Measurements from ENCODE around the gene LIPC. TPM values are rescaled to one million over a fixed set of nuclear protein-coding genes. Genes with fewer than 3 reads are reported as not detected.

The LIPC gene
- polyA plus RNA-seq, 1 donor (not counting 4 experiments of a cell fraction or from before 2014, with no cell fraction given): not detected

DNA sequence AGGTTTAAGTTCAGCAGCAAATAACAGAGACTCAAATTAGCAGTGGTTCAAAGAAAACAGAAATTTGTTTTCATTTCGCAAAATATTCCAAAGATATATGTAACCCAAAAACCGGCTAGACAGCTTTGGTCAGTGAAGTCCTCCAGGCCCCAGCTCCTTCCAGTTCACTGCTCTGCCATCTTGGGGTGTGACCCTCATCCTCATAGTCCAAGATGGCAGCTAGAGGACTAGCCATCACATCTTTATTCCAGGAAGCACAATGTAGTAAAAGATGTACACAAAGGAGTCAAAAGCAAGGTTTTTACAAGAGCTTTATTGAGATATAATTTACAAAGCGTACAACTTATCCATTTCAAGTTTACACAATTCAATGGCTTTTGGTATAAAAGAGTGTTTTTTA is 107.1 kb downstream of the LIPC start:
- Histone ChIP-seq H3K36me3 (ENCODE audit: control insufficient read depth in 2 of 2, extremely low read depth in 1 of 2, insufficient read depth in 2 of 2, low read length in 2 of 2) (no peaks in the 10 kb centered on the region), H2AFZ (ENCODE audit: control insufficient read depth, low read length) (no peak overlapping the region), H3K9me3 (ENCODE audit: control insufficient read depth, low read depth, low read length) (no peaks in the 10 kb centered on the region), H3K4me2 (ENCODE audit: control insufficient read depth, extremely low read depth, insufficient read depth, low read depth, low read length) (no peak overlapping the region), H3K27me3 (ENCODE audit: control insufficient read depth, extremely low read depth, insufficient read depth, low read length) (no peaks in the 10 kb centered on the region), H3K9me1 (ENCODE audit: control insufficient read depth, extremely low read depth, insufficient read depth, low read length) (no peaks in the 10 kb centered on the region), H3K9ac (ENCODE audit: control insufficient read depth, extremely low read depth, insufficient read depth, low read length) (no peak overlapping the region), H3K4me1 (ENCODE audit: control insufficient read depth, extremely low read depth, insufficient read depth, low read length) (no peaks in the 10 kb centered on the region), H3K79me2 (ENCODE audit: control insufficient read depth, insufficient read depth, low read length) (no peaks in the 10 kb centered on the region), H4K20me1 (ENCODE audit: control insufficient read depth, extremely low read depth, insufficient read depth, low read length) (no peaks in the 10 kb centered on the region), H3K4me3 (ENCODE audit: control insufficient read depth in 2 of 3, extremely low read depth in 1 of 3, insufficient read depth in 2 of 3, low read depth in 1 of 3, low read length in 3 of 3) (no peak overlapping the region), H3K27ac (ENCODE audit: control insufficient read depth, insufficient read depth, low read length) (no peak overlapping the region)
- FAIRE-seq: no peak
- dilution Hi-C loops (cut with MboI; ENCODE audit: extremely low pct_ligation_motif_present, low sequenced_read_pairs): no loop called here
- TF ChIP-seq, protein P1, sequence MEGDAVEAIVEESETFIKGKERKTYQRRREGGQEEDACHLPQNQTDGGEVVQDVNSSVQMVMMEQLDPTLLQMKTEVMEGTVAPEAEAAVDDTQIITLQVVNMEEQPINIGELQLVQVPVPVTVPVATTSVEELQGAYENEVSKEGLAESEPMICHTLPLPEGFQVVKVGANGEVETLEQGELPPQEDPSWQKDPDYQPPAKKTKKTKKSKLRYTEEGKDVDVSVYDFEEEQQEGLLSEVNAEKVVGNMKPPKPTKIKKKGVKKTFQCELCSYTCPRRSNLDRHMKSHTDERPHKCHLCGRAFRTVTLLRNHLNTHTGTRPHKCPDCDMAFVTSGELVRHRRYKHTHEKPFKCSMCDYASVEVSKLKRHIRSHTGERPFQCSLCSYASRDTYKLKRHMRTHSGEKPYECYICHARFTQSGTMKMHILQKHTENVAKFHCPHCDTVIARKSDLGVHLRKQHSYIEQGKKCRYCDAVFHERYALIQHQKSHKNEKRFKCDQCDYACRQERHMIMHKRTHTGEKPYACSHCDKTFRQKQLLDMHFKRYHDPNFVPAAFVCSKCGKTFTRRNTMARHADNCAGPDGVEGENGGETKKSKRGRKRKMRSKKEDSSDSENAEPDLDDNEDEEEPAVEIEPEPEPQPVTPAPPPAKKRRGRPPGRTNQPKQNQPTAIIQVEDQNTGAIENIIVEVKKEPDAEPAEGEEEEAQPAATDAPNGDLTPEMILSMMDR (optimal IDR thresholded peaks at IDR 0.05 in 1 of 3, IDR thresholded peaks at IDR 0.05 in 1 of 3, conservative IDR thresholded peaks at IDR 0.05 in 1 of 3; ENCODE audit: extremely low read depth in 1 of 3, insufficient read depth in 2 of 3, low read length in 3 of 3): no peak
- TF ChIP-seq EZH2 (IDR thresholded peaks at IDR 0.05; ENCODE audit: low read length): no peak
- no peak for DNase-seq (ENCODE audit: low read depth, low spot score)

DNA sequence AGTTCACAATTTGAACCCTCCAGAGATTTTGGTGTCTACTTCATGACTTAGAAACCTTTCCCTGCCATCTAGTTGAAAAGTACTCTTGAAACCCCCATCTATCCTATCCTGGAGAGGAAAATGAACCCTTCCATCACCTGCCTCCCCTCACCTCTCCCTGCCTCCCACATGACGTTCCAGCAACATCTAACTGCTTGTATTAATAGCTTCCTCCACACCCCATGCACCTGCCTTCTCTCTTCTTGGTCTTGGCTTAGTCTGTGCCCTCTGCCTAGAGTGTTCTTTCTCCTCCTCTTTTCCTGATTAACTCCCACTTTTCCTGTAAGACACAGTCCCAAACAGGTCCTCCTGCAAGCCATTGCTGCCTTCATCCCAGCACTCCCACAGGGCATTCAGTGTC is 107.8 kb downstream of the LIPC start:
- FAIRE-seq (no peak), DNase-seq (ENCODE audit: low read depth, low spot score) (no peak)
- Histone ChIP-seq H3K79me2 (ENCODE audit: control insufficient read depth, insufficient read depth, low read length) (no peaks in the 10 kb centered on the region), H3K4me2 (ENCODE audit: control insufficient read depth, extremely low read depth, insufficient read depth, low read depth, low read length) (no peak overlapping the region), H4K20me1 (ENCODE audit: control insufficient read depth, extremely low read depth, insufficient read depth, low read length) (no peaks in the 10 kb centered on the region), H3K27ac (ENCODE audit: control insufficient read depth, insufficient read depth, low read length) (no peak overlapping the region), H3K9ac (ENCODE audit: control insufficient read depth, extremely low read depth, insufficient read depth, low read length) (no peak overlapping the region), H3K27me3 (ENCODE audit: control insufficient read depth, extremely low read depth, insufficient read depth, low read length) (no peaks in the 10 kb centered on the region), H3K4me3 (ENCODE audit: control insufficient read depth in 2 of 3, extremely low read depth in 1 of 3, insufficient read depth in 2 of 3, low read depth in 1 of 3, low read length in 3 of 3) (no peak overlapping the region), H3K9me1 (ENCODE audit: control insufficient read depth, extremely low read depth, insufficient read depth, low read length) (no peaks in the 10 kb centered on the region), H3K36me3 (ENCODE audit: control insufficient read depth in 2 of 2, extremely low read depth in 1 of 2, insufficient read depth in 2 of 2, low read length in 2 of 2) (no peaks in the 10 kb centered on the region), H2AFZ (ENCODE audit: control insufficient read depth, low read length) (no peak overlapping the region), H3K9me3 (ENCODE audit: control insufficient read depth, low read depth, low read length) (no peaks in the 10 kb centered on the region), H3K4me1 (ENCODE audit: control insufficient read depth, extremely low read depth, insufficient read depth, low read length) (no peaks in the 10 kb centered on the region)
- dilution Hi-C loops (cut with MboI; ENCODE audit: extremely low pct_ligation_motif_present, low sequenced_read_pairs): no loop called here
- TF ChIP-seq EZH2 (IDR thresholded peaks at IDR 0.05; ENCODE audit: low read length): no peak
- TF ChIP-seq, protein P1 (optimal IDR thresholded peaks at IDR 0.05 in 1 of 3, IDR thresholded peaks at IDR 0.05 in 1 of 3, conservative IDR thresholded peaks at IDR 0.05 in 1 of 3; ENCODE audit: extremely low read depth in 1 of 3, insufficient read depth in 2 of 3, low read length in 3 of 3): no peak
